GM18907 (cell line): Measurements from ENCODE around the gene S100G.
"Not testable (repeated sequence)": the region's sequence is repeated elsewhere in the genome, so short reads cannot be mapped to it uniquely, and the experiment has no call there.

Experiments
- ATAC-seq: cut with Tn5 transposase; IDR thresholded peaks from one replicate; pipeline ENCODE4 v1.9.1; 2021; ENCODE audit warnings: mild to moderate bottlenecking, moderate library complexity; ENCODE audit not compliant: unreplicated experiment

Gene S100G

GRCh38 chrX:16649858-16650257, at the start of gene S100G:
S100G (plus strand) TSS chrX:16650158; CDS start chrX:16651007, 849 bp downstream.
- no peak for ATAC-seq

- ATAC-seq, result no peak
These were observed 48.1 kb upstream of the S100G start for GRCh38 chrX:16601885-16602284.

- ATAC-seq, result not testable (repeated sequence)
These were observed 46.7 kb upstream of the S100G start for GRCh38 chrX:16603235-16603634.

GRCh38 chrX:16603822-16604221, 46.1 kb upstream of the S100G start:
- ATAC-seq, result no peak

- ATAC-seq, result no peak
These were observed 45.6 kb upstream of the S100G start for GRCh38 chrX:16604337-16604736.

- no peak for ATAC-seq
These were observed 43.7 kb upstream of the S100G start for GRCh38 chrX:16606142-16606720.

GRCh38 chrX:16610121-16610621, 39.8 kb upstream of the S100G start:
- ATAC-seq, result no peak

- not testable (repeated sequence) for ATAC-seq
These were observed 39.3 kb upstream of the S100G start for GRCh38 chrX:16610654-16611053.

GRCh38 chrX:16612257-16612897, 37.6 kb upstream of the S100G start:
- no peak for ATAC-seq

GRCh38 chrX:16617382-16617781, 32.6 kb upstream of the S100G start:
- ATAC-seq, result no peak

GRCh38 chrX:16618422-16618821, 31.5 kb upstream of the S100G start:
- no peak for ATAC-seq

- ATAC-seq, result no peak
These were observed 30.9 kb upstream of the S100G start for GRCh38 chrX:16619024-16619423.

- ATAC-seq, result not testable (repeated sequence)
These were observed 21.4 kb upstream of the S100G start for GRCh38 chrX:16628511-16628910.

GRCh38 chrX:16628946-16629595, 20.9 kb upstream of the S100G start:
- ATAC-seq, result no peak

GRCh38 chrX:16629909-16630308, 20.0 kb upstream of the S100G start:
- no peak for ATAC-seq

GRCh38 chrX:16633754-16634153, 16.2 kb upstream of the S100G start:
- ATAC-seq, result no peak

GRCh38 chrX:16635040-16635439, 14.9 kb upstream of the S100G start:
- ATAC-seq, result no peak

- no peak for ATAC-seq
These were observed 14.4 kb upstream of the S100G start for GRCh38 chrX:16635596-16635995.

GRCh38 chrX:16638533-16638932, 11.4 kb upstream of the S100G start:
- no peak for ATAC-seq

- no peak for ATAC-seq
These were observed 10.0 kb upstream of the S100G start for GRCh38 chrX:16639966-16640365.

GRCh38 chrX:16640823-16641222, 9.1 kb upstream of the S100G start:
- ATAC-seq, result no peak

GRCh38 chrX:16643176-16643575, 6.8 kb upstream of the S100G start:
- ATAC-seq, result no peak
